ENCODE data around the gene ANKRD13A.
A peak's percentile ranks its signal among the peaks of the same experiment; 100 is the strongest.
"Not testable (repeated sequence)": the region's sequence is repeated elsewhere in the genome, so short reads cannot be mapped to it uniquely, and the experiment has no call there.

Gene ANKRD13A

GRCh38 chr12:110065540-110065939, 66.3 kb downstream of the ANKRD13A start:
- no peaks in the 10 kb centered on the region for H3K27me3 ChIP-seq (ENCODE audit: control insufficient read depth, insufficient read depth, low read length)
- H3K4me3 ChIP-seq (ENCODE audit: low read length): no peak overlapping the region
- H3K4me1 ChIP-seq (ENCODE audit: control insufficient read depth, insufficient read depth, low read length): no peaks in the 10 kb centered on the region
- H3K9ac ChIP-seq (ENCODE audit: low read length): no peak overlapping the region
- no peaks in the 10 kb centered on the region for H3K9me3 ChIP-seq (ENCODE audit: control insufficient read depth, low read length)
- H3K36me3 ChIP-seq (ENCODE audit: control insufficient read depth, insufficient read depth, low read length): no peaks in the 10 kb centered on the region

GRCh38 chr12:110067531-110067930, 68.3 kb downstream of the ANKRD13A start:
- no peak overlapping the region for H3K4me3 ChIP-seq (ENCODE audit: low read length)
- no peak overlapping the region for H3K9ac ChIP-seq (ENCODE audit: low read length)
- H3K27me3 ChIP-seq (ENCODE audit: control insufficient read depth, insufficient read depth, low read length): no peaks in the 10 kb centered on the region
- no peaks in the 10 kb centered on the region for H3K36me3 ChIP-seq (ENCODE audit: control insufficient read depth, insufficient read depth, low read length)
- H3K4me1 ChIP-seq (ENCODE audit: control insufficient read depth, insufficient read depth, low read length): no peaks in the 10 kb centered on the region
- no peaks in the 10 kb centered on the region for H3K9me3 ChIP-seq (ENCODE audit: control insufficient read depth, low read length)

GRCh38 chr12:110068115-110068514, 68.9 kb downstream of the ANKRD13A start:
- H3K9ac ChIP-seq (ENCODE audit: low read length); H3K4me3 ChIP-seq (ENCODE audit: low read length); H3K4me1 ChIP-seq (ENCODE audit: control insufficient read depth, insufficient read depth, low read length); H3K9me3 ChIP-seq (ENCODE audit: control insufficient read depth, low read length); H3K27me3 ChIP-seq (ENCODE audit: control insufficient read depth, insufficient read depth, low read length); H3K36me3 ChIP-seq (ENCODE audit: control insufficient read depth, insufficient read depth, low read length): not testable (repeated sequence)

DNA sequence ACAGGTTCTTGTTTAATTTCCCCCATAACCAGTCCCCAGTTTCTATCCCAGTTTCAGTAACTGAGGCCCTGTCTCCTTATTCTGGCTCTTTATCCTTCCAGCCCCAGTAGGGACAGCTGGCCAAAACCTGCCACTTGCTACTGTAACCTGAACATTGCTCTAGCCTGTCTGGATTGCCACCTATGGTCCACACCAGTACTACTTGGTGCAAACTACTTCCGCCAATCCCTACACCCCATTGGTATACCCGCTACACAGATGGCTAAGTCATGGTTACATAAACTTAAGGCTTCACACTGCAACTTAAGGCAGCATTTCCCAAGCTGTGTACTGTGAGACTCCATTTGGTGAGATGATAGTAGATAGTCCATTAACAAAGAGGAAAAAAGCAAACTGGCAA, 69.4 kb downstream of the ANKRD13A start:
- Histone ChIP-seq H3K36me3 (ENCODE audit: control insufficient read depth, insufficient read depth, low read length) (no peaks in the 10 kb centered on the region), H3K4me1 (ENCODE audit: control insufficient read depth, insufficient read depth, low read length) (peaks cover 5% of the 10 kb centered on the region), H3K9ac (ENCODE audit: low read length) (no peak overlapping the region), H3K4me3 (ENCODE audit: low read length) (no peak overlapping the region), H3K27me3 (ENCODE audit: control insufficient read depth, insufficient read depth, low read length) (no peaks in the 10 kb centered on the region), H3K9me3 (ENCODE audit: control insufficient read depth, low read length) (no peaks in the 10 kb centered on the region)

GRCh38 chr12:110071504-110071903, 72.3 kb downstream of the ANKRD13A start:
- Histone ChIP-seq H3K27me3 (ENCODE audit: control insufficient read depth, insufficient read depth, low read length) (no peaks in the 10 kb centered on the region), H3K9ac (ENCODE audit: low read length) (no peak overlapping the region), H3K4me1 (ENCODE audit: control insufficient read depth, insufficient read depth, low read length) (peaks cover 5% of the 10 kb centered on the region), H3K36me3 (ENCODE audit: control insufficient read depth, insufficient read depth, low read length) (no peaks in the 10 kb centered on the region), H3K9me3 (ENCODE audit: control insufficient read depth, low read length) (no peaks in the 10 kb centered on the region), H3K4me3 (ENCODE audit: low read length) (no peak overlapping the region)

DNA sequence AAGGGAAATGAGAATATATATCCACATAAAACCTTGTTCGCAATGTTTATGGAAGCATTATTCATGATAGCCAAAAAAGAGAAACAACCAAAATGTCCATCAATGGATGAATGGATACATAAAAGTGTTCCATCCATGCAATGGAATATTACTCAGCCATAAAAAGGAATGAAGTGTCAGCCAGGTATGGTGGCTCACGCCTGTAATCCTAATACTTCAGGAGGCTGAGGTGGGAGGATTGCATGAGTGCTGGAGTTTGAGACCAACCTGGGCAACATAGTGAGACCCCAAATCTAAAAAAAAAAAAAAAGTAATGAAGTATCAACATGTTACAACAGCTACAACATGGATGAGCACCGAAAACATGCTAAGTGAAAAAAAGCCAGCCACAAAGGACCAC, 72.7 kb downstream of the ANKRD13A start:
- Histone ChIP-seq H3K36me3 (ENCODE audit: control insufficient read depth, insufficient read depth, low read length) (no peaks in the 10 kb centered on the region), H3K4me1 (ENCODE audit: control insufficient read depth, insufficient read depth, low read length) (peaks cover 5% of the 10 kb centered on the region), H3K27me3 (ENCODE audit: control insufficient read depth, insufficient read depth, low read length) (no peaks in the 10 kb centered on the region), H3K9me3 (ENCODE audit: control insufficient read depth, low read length) (no peaks in the 10 kb centered on the region), H3K4me3 (ENCODE audit: low read length) (no peak overlapping the region), H3K9ac (ENCODE audit: low read length) (no peak overlapping the region)

DNA sequence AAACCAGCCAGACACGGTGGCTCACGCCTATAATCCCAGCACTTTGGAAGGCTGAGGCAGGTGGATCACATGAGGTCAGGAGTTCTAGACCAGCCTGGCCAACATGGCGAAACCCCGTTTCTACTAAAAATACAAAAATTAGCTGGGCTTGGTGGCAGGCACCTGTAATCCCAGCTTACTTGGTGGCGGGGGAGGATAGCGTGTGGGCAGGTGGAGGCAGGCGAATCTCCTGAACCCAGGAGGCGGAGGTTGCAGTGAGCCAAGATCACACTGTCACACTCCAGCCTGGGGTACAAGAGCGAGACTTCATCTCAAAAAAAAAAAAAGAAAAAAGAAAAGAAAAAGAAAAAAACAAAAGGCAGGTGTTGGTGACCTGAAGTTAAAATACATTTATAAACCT, 73.4 kb downstream of the ANKRD13A start:
- H3K9me3 ChIP-seq (ENCODE audit: control insufficient read depth, low read length); H3K9ac ChIP-seq (ENCODE audit: low read length); H3K36me3 ChIP-seq (ENCODE audit: control insufficient read depth, insufficient read depth, low read length); H3K27me3 ChIP-seq (ENCODE audit: control insufficient read depth, insufficient read depth, low read length); H3K4me3 ChIP-seq (ENCODE audit: low read length); H3K4me1 ChIP-seq (ENCODE audit: control insufficient read depth, insufficient read depth, low read length): not testable (repeated sequence)

DNA sequence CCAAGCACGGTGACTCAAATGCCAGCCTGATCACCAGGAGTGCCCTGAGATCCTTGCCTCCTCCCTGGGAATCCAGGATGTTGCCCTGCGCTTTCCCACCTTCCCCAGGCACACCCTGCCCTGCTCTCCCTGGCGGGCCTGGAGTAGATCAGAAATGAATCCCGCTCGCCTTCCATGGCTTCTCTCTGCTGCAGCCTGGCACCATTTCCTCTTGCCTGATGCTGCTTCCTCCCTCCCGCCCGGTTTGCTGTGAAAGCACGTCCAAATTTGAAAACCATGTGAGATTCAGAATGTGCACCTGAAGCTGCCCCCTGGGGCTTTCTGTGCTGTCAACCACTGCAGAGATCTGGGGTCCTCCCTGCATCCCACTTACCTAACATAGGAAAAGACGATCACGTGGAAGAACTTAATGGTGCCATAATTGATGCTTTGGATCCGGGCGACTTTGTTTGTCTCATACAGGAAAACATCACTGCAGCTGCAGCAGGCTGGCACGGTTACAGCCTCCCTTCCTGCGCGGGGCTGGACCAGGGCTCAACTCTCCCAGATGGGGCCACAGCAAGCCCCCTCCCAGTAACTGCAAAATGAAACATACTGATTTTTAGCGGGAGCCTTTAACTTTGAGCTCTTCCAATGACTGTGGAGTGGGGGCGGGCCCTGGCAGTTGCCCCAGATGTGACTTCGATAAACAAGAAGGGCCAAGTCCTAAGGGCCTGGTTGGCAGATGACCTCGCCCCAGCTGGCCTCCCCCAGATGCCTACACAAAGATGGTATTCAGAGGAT, 74.0 kb downstream of the ANKRD13A start:
- H3K27me3 ChIP-seq (ENCODE audit: control insufficient read depth, insufficient read depth, low read length): no peaks in the 10 kb centered on the region
- no peak overlapping the region for H3K4me3 ChIP-seq (ENCODE audit: low read length)
- peak overlapping the region; percentile 34 for H3K9ac ChIP-seq (ENCODE audit: low read length)

GRCh38 chr12:110074089-110074488, 74.9 kb downstream of the ANKRD13A start:
- Histone ChIP-seq H3K27me3 (ENCODE audit: control insufficient read depth, insufficient read depth, low read length) (no peaks in the 10 kb centered on the region), H3K4me1 (ENCODE audit: control insufficient read depth, insufficient read depth, low read length) (peaks cover 5% of the 10 kb centered on the region), H3K4me3 (ENCODE audit: low read length) (no peak overlapping the region), H3K9ac (ENCODE audit: low read length) (no peak overlapping the region), H3K36me3 (ENCODE audit: control insufficient read depth, insufficient read depth, low read length) (no peaks in the 10 kb centered on the region), H3K9me3 (ENCODE audit: control insufficient read depth, low read length) (no peaks in the 10 kb centered on the region)

More for the DNA sequence above, 74.0 kb downstream of the ANKRD13A start:
- Histone ChIP-seq H3K9me3 (ENCODE audit: control insufficient read depth, low read length) (no peaks in the 10 kb centered on the region), H3K36me3 (ENCODE audit: control insufficient read depth, insufficient read depth, low read length) (no peaks in the 10 kb centered on the region), H3K4me1 (ENCODE audit: control insufficient read depth, insufficient read depth, low read length) (peaks cover 5% of the 10 kb centered on the region)

DNA sequence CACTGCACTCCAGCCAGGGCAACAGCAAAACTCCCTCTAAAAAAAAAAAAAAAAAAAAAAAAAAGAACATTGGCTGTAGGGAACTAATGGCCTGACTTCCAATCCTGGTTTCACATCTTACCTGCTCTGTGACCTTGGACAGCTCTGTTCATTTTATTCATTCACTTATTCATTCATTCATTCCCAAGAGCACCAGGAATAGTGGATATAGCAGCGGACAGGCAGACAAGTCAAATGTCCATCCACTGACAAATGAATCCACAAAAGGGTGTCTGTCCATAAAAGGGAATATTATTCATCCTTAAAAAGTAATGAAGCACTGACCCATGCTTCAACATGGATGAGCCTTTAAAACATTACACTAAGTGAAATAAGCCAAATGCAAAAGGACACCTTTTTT, 76.7 kb downstream of the ANKRD13A start:
- no peak overlapping the region for H3K9ac ChIP-seq (ENCODE audit: low read length)
- peaks cover 5% of the 10 kb centered on the region for H3K4me1 ChIP-seq (ENCODE audit: control insufficient read depth, insufficient read depth, low read length)
- H3K9me3 ChIP-seq (ENCODE audit: control insufficient read depth, low read length): no peaks in the 10 kb centered on the region
- H3K4me3 ChIP-seq (ENCODE audit: low read length): no peak overlapping the region
- H3K27me3 ChIP-seq (ENCODE audit: control insufficient read depth, insufficient read depth, low read length): no peaks in the 10 kb centered on the region
- no peaks in the 10 kb centered on the region for H3K36me3 ChIP-seq (ENCODE audit: control insufficient read depth, insufficient read depth, low read length)

GRCh38 chr12:110077800-110078199, 78.6 kb downstream of the ANKRD13A start:
- H3K9ac ChIP-seq (ENCODE audit: low read length): no peak overlapping the region
- no peaks in the 10 kb centered on the region for H3K27me3 ChIP-seq (ENCODE audit: control insufficient read depth, insufficient read depth, low read length)
- H3K4me3 ChIP-seq (ENCODE audit: low read length): no peak overlapping the region
- H3K9me3 ChIP-seq (ENCODE audit: control insufficient read depth, low read length): no peaks in the 10 kb centered on the region
- H3K4me1 ChIP-seq (ENCODE audit: control insufficient read depth, insufficient read depth, low read length): peaks cover 5% of the 10 kb centered on the region
- no peaks in the 10 kb centered on the region for H3K36me3 ChIP-seq (ENCODE audit: control insufficient read depth, insufficient read depth, low read length)

DNA sequence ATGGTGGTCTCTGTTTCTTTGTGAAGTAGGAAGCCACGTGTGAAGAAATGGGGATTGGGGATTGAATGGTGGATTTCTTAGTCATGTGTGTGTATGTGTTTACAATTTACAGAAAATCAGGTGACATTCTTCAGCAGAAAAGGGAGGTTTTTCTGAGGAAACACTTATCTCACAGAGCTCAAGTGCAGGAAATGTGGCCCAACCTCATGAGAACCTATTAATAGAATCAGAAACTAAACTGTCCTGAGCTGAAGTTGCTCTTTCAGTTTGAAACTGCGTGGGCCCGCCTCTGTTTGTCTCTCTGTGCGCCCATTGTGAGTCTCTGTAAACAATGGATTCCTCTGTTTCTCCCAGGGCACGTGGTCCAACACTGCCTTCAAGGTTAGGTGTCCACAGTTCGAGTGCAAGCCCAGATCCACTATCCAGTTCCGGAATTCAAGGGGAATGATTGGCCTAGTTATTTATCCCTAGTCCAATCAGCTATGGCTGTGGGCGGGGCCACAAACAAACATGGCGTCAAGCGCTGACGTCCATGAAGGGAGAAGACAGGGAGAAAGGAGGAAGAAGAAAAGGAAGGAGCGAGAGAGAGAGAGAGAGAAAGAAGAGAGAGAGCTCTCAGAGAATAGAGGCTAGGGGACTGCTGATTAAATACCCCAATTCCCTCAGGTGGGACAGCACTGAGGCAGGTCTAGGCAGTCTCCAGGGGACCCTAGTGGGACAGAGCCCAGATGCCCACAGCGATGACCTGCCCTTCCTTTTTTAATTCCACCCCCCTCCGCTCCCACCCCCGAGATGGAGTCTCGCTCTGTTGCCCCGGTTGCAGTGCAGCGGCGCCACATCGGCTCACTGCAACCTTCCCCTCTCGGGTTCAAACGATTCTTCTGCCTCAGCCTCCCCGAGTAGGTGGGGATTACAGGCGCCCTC, 80.5 kb downstream of the ANKRD13A start:
- no peaks in the 10 kb centered on the region for H3K9me3 ChIP-seq (ENCODE audit: control insufficient read depth, low read length)
- no peaks in the 10 kb centered on the region for H3K27me3 ChIP-seq (ENCODE audit: control insufficient read depth, insufficient read depth, low read length)
- no peaks in the 10 kb centered on the region for H3K36me3 ChIP-seq (ENCODE audit: control insufficient read depth, insufficient read depth, low read length)
- no peak overlapping the region for H3K4me3 ChIP-seq (ENCODE audit: low read length)
- H3K9ac ChIP-seq (ENCODE audit: low read length): no peak overlapping the region
- H3K4me1 ChIP-seq (ENCODE audit: control insufficient read depth, insufficient read depth, low read length): no peaks in the 10 kb centered on the region
